IMR-90 (cell line): Measurements from ENCODE around the gene NLRP14. TPM values are rescaled to one million over a fixed set of nuclear protein-coding genes. Genes with fewer than 3 reads are reported as not detected.
A peak's percentile ranks its signal among the peaks of the same experiment; 100 is the strongest.

Source experiments
- ATAC-seq: fragments of 200-7000 bp; cut with Tn5 transposase; 2 replicates; pipeline ENCODE4 v1.9.1; 2020; ENCODE audit warnings: low read depth, mild to moderate bottlenecking, moderate library complexity
- BruUV-seq: library from RNA; stranded (reverse); fragments of 400-500 nt; replicated peaks from 2 replicates; lab custom pipeline; 2021; lab: Mats Ljungman, UMichigan
- CTCF ChIA-PET: fragments of 300-600 bp; formaldehyde crosslinking; extraction: SDS; loops from one replicate; lab custom pipeline; 2021; ENCODE audit warnings: antibody characterized with exemption; lab: Yijun Ruan, JAX
- POLR2A ChIA-PET: fragments of 300-600 bp; sonication (Branson Sonifier 250); formaldehyde crosslinking; loops from one replicate; lab custom pipeline; 2022; ENCODE audit warnings: antibody characterized with exemption; ENCODE audit not compliant: unreplicated experiment; lab: Charles Lee
- DNase-seq: peaks from one replicate; pipeline ENCODE4 v3.0.0; 2013
- H2AFZ ChIP-seq: replicated peaks from 2 replicates; pipeline ENCODE3; 2013; ENCODE audit warnings: low read length, mild to moderate bottlenecking; ENCODE audit not compliant: poor library complexity
- H2AK5ac ChIP-seq: 2 replicates; pipeline ENCODE4 v1.6.1; 2013; ENCODE audit warnings: low read depth, low read length, inconsistent platforms
- H2AK9ac ChIP-seq: replicated peaks from 2 replicates; pipeline ENCODE3; 2013; ENCODE audit warnings: mild to moderate bottlenecking, low read depth, low read length, moderate library complexity; ENCODE audit not compliant: poor library complexity
- H2BK120ac ChIP-seq: 2 replicates; pipeline ENCODE4 v1.6.1; 2013; ENCODE audit warnings: low read depth, low read length, inconsistent platforms
- H2BK15ac ChIP-seq: 3 replicates; pipeline ENCODE4 v1.6.1; 2013; ENCODE audit warnings: low read depth, low read length, inconsistent platforms
- H2BK20ac ChIP-seq: 2 replicates; pipeline ENCODE4 v1.6.1; 2013; ENCODE audit warnings: low read depth, mild to moderate bottlenecking, inconsistent platforms, low read length, moderate library complexity
- H2BK5ac ChIP-seq: 2 replicates; pipeline ENCODE4 v1.6.1; 2013; ENCODE audit warnings: mild to moderate bottlenecking, low read depth, low read length, inconsistent platforms; ENCODE audit not compliant: poor library complexity, severe bottlenecking
- H3K14ac ChIP-seq: replicated peaks from 2 replicates; pipeline ENCODE4 v1.6.1; 2013; ENCODE audit warnings: low read depth, low read length, inconsistent platforms
- H3K18ac ChIP-seq: 2 replicates; pipeline ENCODE4 v1.6.1; 2013; ENCODE audit warnings: low read depth, low read length, control low read depth
- H3K23ac ChIP-seq: 2 replicates; pipeline ENCODE4 v1.6.1; 2013; ENCODE audit warnings: low read depth, low read length, inconsistent platforms
- H3K27ac ChIP-seq: 2 replicates; pipeline ENCODE4 v1.5.1; 2013; ENCODE audit warnings: mild to moderate bottlenecking, control low read depth, low read length; ENCODE audit not compliant: insufficient read depth
- H3K27me3 ChIP-seq: 2 replicates; pipeline ENCODE4 v1.6.1; 2013; ENCODE audit warnings: low read length; ENCODE audit not compliant: control insufficient read depth, insufficient read depth
- H3K36me3 ChIP-seq: 2 replicates; pipeline ENCODE4 v1.6.1; 2013; ENCODE audit warnings: low read length, mixed read lengths; ENCODE audit not compliant: control insufficient read depth, insufficient read depth
- H3K4ac ChIP-seq: 2 replicates; pipeline ENCODE4 v1.6.1; 2013; ENCODE audit warnings: low read depth, low read length, inconsistent platforms
- H3K4me1 ChIP-seq: 2 replicates; pipeline ENCODE4 v1.6.1; 2013; ENCODE audit warnings: low read length, mixed read lengths; ENCODE audit not compliant: control insufficient read depth, insufficient read depth
- H3K4me2 ChIP-seq: 2 replicates; pipeline ENCODE4 v1.6.1; 2013; ENCODE audit warnings: low read depth, mild to moderate bottlenecking, control low read depth, low read length, moderate library complexity
- H3K4me3 ChIP-seq: 2 replicates; pipeline ENCODE4 v1.5.1; 2013; ENCODE audit warnings: low read depth, mild to moderate bottlenecking, control low read depth, low read length, moderate library complexity; ENCODE audit not compliant: insufficient read depth
- H3K56ac ChIP-seq: 2 replicates; pipeline ENCODE4 v1.6.1; 2013; ENCODE audit warnings: low read length, inconsistent platforms; ENCODE audit not compliant: insufficient read depth; ENCODE audit errors: extremely low read depth
- H3K79me1 ChIP-seq, 2 experiments: 2 replicates each; pipeline ENCODE4 v1.6.1; 2013; ENCODE audit warnings: low read length in 2 of 2, inconsistent platforms in 1 of 2, low read depth in 1 of 2
- H3K9ac ChIP-seq: 2 replicates; pipeline ENCODE4 v1.6.1; 2013; ENCODE audit warnings: low read depth, low read length, control low read depth
- H3K9me1 ChIP-seq: 2 replicates; pipeline ENCODE4 v1.6.1; 2013; ENCODE audit warnings: low read length, inconsistent platforms; ENCODE audit not compliant: insufficient read depth
- H3K9me3 ChIP-seq: 2 replicates; pipeline ENCODE4 v1.6.1; 2013; ENCODE audit warnings: low read length; ENCODE audit not compliant: control insufficient read depth, insufficient read depth
- H4K20me1 ChIP-seq: 2 replicates; pipeline ENCODE4 v1.6.1; 2013; ENCODE audit warnings: low read length, inconsistent platforms; ENCODE audit not compliant: insufficient read depth
- H4K5ac ChIP-seq: 2 replicates; pipeline ENCODE4 v1.6.1; 2013; ENCODE audit warnings: mild to moderate bottlenecking, low read depth, low read length, control low read depth
- H4K8ac ChIP-seq, 2 experiments: 2 replicates each; pipeline ENCODE4 v1.6.1; 2013; ENCODE audit warnings: low read depth in 2 of 2, low read length in 2 of 2, control low read depth in 1 of 2, inconsistent platforms in 1 of 2
- H4K91ac ChIP-seq: 2 replicates; pipeline ENCODE4 v1.6.1; 2013; ENCODE audit warnings: low read depth, low read length, inconsistent platforms; ENCODE audit not compliant: insufficient read depth
- CHD1 ChIP-seq: IDR thresholded peaks from 2 replicates; pipeline ENCODE4 v1.6.1; 2012; ENCODE audit warnings: low read depth, low read length, improper control_type of control experiment
- CTCF ChIP-seq: conservative IDR thresholded peaks from 2 replicates; pipeline ENCODE4 v1.5.1; 2012; ENCODE audit warnings: mild to moderate bottlenecking, low read depth, low read length, improper control_type of control experiment
- ELK1 ChIP-seq: fragments of 150-350 bp; IDR thresholded peaks from 2 replicates; pipeline ENCODE4 v1.6.1; 2016; ENCODE audit warnings: low read depth, mild to moderate bottlenecking, low read length, moderate library complexity, borderline replicate concordance
- MXI1 ChIP-seq: IDR thresholded peaks from 2 replicates; pipeline ENCODE4 v1.6.1; 2012; ENCODE audit warnings: low read depth, mild to moderate bottlenecking, low read length, moderate library complexity, borderline replicate concordance
- NFE2L2 ChIP-seq: fragments of 150-350 bp; IDR thresholded peaks from 2 replicates; pipeline ENCODE4 v1.6.1; 2016; ENCODE audit warnings: low read depth, mild to moderate bottlenecking, low read length
- POLR2A ChIP-seq: IDR thresholded peaks from 2 replicates; pipeline ENCODE4 v1.6.1; 2012; ENCODE audit warnings: mild to moderate bottlenecking, low read depth, low read length
- RCOR1 ChIP-seq: IDR thresholded peaks from 2 replicates; pipeline ENCODE4 v1.6.1; 2012; ENCODE audit warnings: mild to moderate bottlenecking, low read length, improper control_type of control experiment; ENCODE audit not compliant: insufficient replicate concordance
- RFX5 ChIP-seq: IDR thresholded peaks from 2 replicates; pipeline ENCODE4 v1.8.0; 2012; ENCODE audit warnings: low read depth, mild to moderate bottlenecking, low read length, moderate library complexity
- WGBS, 2 experiments: methylation state at CpG; one replicate each; pipeline versions ENCODE4 v1.1.5 to v1.1.7; 2013; ENCODE audit warnings: missing lambda C conversion rate in 2 of 2; ENCODE audit not compliant: insufficient read length in 1 of 2; ENCODE audit errors: extremely low coverage in 2 of 2; 5-methylcytosine and 5-hydroxymethylcytosine counted together
- dilution Hi-C: fragments of 300-500 bp; cut with HindIII; formaldehyde crosslinking; loops from one replicate; pipeline ENCODE4 v1.14.3; 2018; ENCODE audit warnings: low sequenced_read_pairs; ENCODE audit not compliant: unreplicated experiment
- in situ Hi-C: fragments of 300-500 bp; cut with MboI; formaldehyde crosslinking; loops from 3 replicates; pipeline ENCODE4 v1.14.3; 2019; ENCODE audit warnings: low sequenced_read_pairs, inconsistent platforms, mixed read lengths
- intact Hi-C: fragments of 100-400 bp; cut with micrococcal nuclease; formaldehyde crosslinking; loops from 2 replicates; pipeline ENCODE4 v1.10.0; 2022
- polyA plus RNA-seq, 3 experiments: library from polyadenylated mRNA; depleted of rRNA; stranded (reverse); fragments of >200 nt; gene quantifications; 2 replicates each; pipeline ENCODE4 v1.2.3, GENCODE V29; 2012; ENCODE audit warnings: low replicate concordance in 1 of 3
- total RNA-seq: library from RNA; depleted of rRNA; stranded (reverse); fragments of >200 nt; gene quantifications from 2 replicates; pipeline ENCODE4 v1.2.3, GENCODE V29; 2012
- TF ChIP-seq, protein P1 (sequence below): fragments of 150-350 bp; IDR thresholded peaks from 2 replicates; pipeline ENCODE4 v1.6.1; 2017; ENCODE audit warnings: mild to moderate bottlenecking, antibody characterized with exemption, low read length, low read depth

Gene NLRP14
- total and polyA plus RNA-seq, 2 of the 4 experiments (the other 2 are of a cell fraction) = under 0.01 TPM; not detected in 1

- TF ChIP-seq, protein P1, sequence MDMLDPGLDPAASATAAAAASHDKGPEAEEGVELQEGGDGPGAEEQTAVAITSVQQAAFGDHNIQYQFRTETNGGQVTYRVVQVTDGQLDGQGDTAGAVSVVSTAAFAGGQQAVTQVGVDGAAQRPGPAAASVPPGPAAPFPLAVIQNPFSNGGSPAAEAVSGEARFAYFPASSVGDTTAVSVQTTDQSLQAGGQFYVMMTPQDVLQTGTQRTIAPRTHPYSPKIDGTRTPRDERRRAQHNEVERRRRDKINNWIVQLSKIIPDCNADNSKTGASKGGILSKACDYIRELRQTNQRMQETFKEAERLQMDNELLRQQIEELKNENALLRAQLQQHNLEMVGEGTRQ = no peak
- TF ChIP-seq POLR2A = no peak
Observed at GRCh38 chr11:7089328-7090251, 69.3 kb downstream of the NLRP14 start (continued).

DNA sequence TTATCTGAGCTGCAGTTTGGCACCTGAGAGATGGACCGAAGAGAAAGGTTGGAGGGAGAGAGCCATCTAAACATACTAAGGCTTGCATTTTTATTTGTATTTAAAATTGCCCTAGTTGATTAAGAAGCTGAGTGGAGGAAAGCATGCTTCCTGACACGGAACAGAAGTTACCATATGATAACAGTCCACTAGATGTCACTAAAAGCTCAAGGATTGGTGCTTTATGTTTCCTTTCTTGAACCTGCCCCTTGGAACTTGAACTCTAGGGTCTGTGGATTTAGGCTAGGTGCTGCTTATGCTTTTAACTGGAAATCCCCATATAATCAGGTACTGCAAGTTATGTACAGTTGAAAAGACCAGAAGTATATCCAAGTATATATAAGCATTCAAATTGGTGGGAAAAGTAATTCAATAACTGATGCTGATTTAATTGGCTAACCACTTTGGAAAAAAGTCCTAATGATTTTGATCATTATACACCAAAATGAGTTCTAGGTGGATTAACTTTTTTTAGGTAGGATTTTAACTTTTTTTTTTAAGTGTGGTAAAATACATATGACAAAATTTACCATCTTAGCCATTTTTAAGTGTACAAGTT, 78.1 kb downstream of the NLRP14 start:
- Histone ChIP-seq H2BK5ac (no peak overlapping the region), H2BK20ac (no peak overlapping the region), H4K5ac (no peak overlapping the region), H2BK120ac (no peak overlapping the region), H3K56ac (no peak overlapping the region), H3K9me1 (no peaks in the 10 kb centered on the region), H2BK15ac (no peak overlapping the region), H4K8ac (no peak overlapping the region), H3K27ac (no peak overlapping the region), H3K4me1 (no peaks in the 10 kb centered on the region), H3K9me3 (no peaks in the 10 kb centered on the region), H3K4me2 (no peak overlapping the region), H3K14ac (no peak overlapping the region), H3K27me3 (no peaks in the 10 kb centered on the region; the same call in 1 of the 2 replicates), H2AK9ac (no peak overlapping the region), H3K4me3 (no peak overlapping the region), H3K23ac (no peak overlapping the region), H3K79me1 (no peaks in the 10 kb centered on the region), H2AFZ (no peak overlapping the region), H3K4ac (no peak overlapping the region), H4K20me1 (no peaks in the 10 kb centered on the region), H3K9ac (no peak overlapping the region), H3K18ac (no peak overlapping the region), H2AK5ac (no peak overlapping the region), H4K91ac (no peak overlapping the region), H3K36me3 (no peaks in the 10 kb centered on the region)
- CTCF ChIA-PET = interaction anchor here (0.6 to 1.6 kb wide), 10 partner anchors 8 to 597 kb away, joined by 3 to 6 read pairs (median 4); no protein-coding TSS in a partner anchor
- intact Hi-C loops = loop anchor here (1.0 to 10.0 kb wide), 6 partner anchors 180 to 590 kb away; partner anchors contain the start of gene PPFIBP2
- WGBS, 2 experiments = no CpG with 5 or more reads among the region's 2 CpGs
- POLR2A ChIA-PET = no interaction called here
- BruUV-seq = no TSS peak
- ATAC-seq (peak; percentile 83), DNase-seq (peak; percentile 46)
- dilution Hi-C loops = no loop called here
- in situ Hi-C loops = no loop called here
- TF ChIP-seq NFE2L2 = no peak
- no peak for TF ChIP-seq MXI1
- TF ChIP-seq ELK1 = no peak
- TF ChIP-seq, protein P1 = no peak
- no peak for TF ChIP-seq RCOR1
- TF ChIP-seq RFX5 = no peak
- TF ChIP-seq CHD1 = no peak
- TF ChIP-seq CTCF = peak; percentile 77
